ENCODE measurements around the gene PTPN4.

- TF ChIP-seq CTCF (conservative IDR thresholded peaks at IDR 0.05): no peak
- no peak for TF ChIP-seq ZFX (IDR thresholded peaks at IDR 0.05)
These were observed 33.2 kb downstream of the PTPN4 start for GRCh38 chr2:119792907-119793312.
